ENCODE data around the gene PSMB1. TPM values are rescaled to one million over a fixed set of nuclear protein-coding genes. Genes with fewer than 3 reads are reported as not detected.

Gene PSMB1
- 398 and 451 TPM in 2 replicates for total RNA-seq

DNA sequence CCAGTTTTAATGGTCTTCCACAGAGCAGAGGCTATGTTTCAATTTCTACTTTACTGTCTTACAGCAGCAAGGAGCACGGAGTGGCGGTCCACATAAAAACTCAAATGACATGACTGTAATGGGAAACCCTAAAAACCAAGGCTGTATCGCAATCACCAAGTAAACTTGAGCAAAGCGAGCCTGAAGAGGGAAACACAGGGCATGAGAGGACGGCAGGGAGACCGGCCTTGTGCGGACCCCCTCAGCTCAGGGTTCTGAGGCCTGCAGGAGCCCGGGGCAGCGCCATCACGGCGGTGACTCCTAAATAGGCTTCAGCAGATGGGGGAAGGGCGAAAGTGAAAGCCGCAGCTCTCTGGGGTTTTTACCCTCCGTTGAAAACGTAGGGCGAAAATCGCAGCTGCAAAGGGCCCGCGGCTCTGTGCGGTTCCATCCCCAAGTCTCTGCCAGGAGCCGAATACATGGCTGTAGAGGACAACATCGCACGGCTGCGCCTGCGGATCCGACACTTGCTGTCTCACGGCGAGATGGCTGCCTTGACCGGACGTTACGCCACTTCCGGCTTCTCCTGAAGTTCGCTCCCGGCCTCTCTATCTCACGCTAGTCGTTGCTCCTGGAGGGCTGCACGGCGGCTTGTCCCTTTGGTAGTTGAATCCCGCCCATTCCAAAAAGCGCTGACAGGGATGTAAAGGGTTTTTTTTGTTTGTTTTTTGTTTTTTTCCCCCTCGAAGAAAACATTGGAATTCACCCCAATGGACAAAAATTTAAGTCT is at the start of gene PSMB1:
TSS of gene PSMB1 (minus strand) at position 543 of the 769 bp plus-strand sequence. CDS start at position 478, 65 bp downstream.

DNA sequence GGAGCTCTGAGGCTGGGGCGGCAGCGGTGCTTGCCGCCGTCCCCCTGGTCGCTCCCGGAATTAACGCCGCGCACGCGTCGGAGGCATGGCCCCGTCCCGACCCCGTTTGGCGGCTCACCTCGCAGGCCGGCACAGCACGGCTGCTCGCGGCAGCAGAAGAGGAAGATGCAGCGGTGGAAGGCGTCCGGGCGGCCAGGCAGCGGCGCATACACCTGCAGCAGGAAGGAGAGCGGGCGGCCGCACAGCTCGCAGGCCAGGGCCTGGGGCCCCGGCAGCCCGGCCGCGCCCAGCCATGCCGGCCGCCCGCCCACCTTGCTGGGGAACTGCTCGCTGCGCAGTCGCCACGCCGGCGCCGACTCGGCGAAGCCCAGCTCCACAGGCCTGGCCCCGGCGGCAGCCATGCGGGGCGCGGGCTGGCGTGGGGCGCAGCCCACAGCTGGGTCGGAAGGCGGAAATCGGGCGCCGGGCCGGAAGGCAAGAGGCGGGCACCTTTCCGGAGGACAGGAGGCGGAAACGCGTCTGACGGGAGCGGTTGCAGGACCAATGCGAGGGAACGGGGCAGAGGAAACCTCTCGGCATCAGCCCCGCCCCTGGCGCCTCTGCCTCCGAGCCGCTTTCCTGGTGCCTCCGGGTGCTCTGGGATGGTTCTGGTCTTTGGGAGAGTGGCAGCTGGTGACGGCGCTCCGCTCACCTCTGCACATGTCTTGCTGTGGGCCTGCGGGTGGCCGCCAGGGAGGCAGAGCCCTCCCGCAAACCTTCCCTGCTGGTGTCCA is 31.3 kb upstream of the PSMB1 start, which contains the start of gene PDCD2:
TSS of gene PDCD2 (minus strand) at position 457 of the 773 bp plus-strand sequence. CDS start at position 401, 56 bp downstream.

DNA sequence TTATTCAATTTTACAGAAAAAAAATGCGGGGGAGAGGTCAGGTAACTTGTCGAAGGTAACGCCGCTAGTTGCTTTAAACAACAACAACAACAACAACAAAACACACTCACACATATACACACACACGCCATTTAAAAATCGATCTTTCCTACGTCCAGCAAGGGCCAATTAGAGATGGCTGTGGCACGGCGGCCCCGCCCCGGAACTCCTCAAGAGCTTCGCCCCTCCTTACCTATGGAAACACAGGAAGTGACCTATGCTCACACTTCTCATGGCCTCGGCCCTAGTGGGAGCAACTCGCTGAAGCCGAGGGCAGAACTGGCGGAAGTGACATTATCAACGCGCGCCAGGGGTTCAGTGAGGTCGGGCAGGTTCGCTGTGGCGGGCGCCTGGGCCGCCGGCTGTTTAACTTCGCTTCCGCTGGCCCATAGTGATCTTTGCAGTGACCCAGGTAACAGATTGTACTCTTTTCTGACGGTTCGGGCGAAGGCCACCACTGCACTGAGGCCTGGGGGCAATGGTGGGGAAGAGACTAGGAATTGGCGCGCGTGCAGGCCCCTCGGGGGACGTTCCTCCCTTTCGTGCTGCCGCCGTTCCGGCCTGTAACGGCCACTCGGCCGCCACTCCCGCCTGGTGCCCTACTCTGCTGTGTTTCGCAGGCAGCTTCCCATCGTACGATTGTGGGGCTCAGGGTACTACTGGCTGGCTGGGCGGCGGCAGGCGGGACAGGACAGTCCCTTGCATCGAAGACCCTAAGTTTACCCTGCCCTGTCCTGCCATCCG is 1.1 kb upstream of the PSMB1 start, which contains the start of gene TBP:
TSS of gene TBP (plus strand) at position 357 of the 783 bp plus-strand sequence. CDS start 2,661 bp downstream, outside the sequence.

Other genes with a start within 250 kb of the PSMB1 start
- gene FAM120B, start 246.5 kb downstream of the PSMB1 start, total RNA-seq, result 8.4 and 10.4 TPM in 2 replicates
- 16.0 and 17.8 TPM in 2 replicates for gene TBP, start 1.1 kb upstream of the PSMB1 start, total RNA-seq
- 77.9 and 94.0 TPM in 2 replicates for gene PDCD2, start 31.3 kb upstream of the PSMB1 start, total RNA-seq